Upper lobe of left lung (tissue), 6 donors: Measurements from ENCODE around the gene C4orf33. TPM values are rescaled to one million over a fixed set of nuclear protein-coding genes. Genes with fewer than 3 reads are reported as not detected.

Source experiments
- ATAC-seq, 2 donors: fragments of 200-7000 bp; cut with Tn5 transposase; one replicate each; pipeline ENCODE4 v1.9.1; 2022; ENCODE audit warnings: mild to moderate bottlenecking in 2 of 2, moderate library complexity in 2 of 2; ENCODE audit not compliant: low FRiP score in 2 of 2
- DNase-seq, 2 donors: peaks; one replicate each; pipeline ENCODE4 v3.0.0-alpha.2; 2019 to 2020
- H3K27ac ChIP-seq, 4 donors: fragments of 200-600 bp; sonication (generic); one replicate each; pipeline ENCODE4 v1.5.1; 2016 to 2019
- H3K27me3 ChIP-seq, 4 donors: fragments of 200-600 bp; sonication (generic); one replicate each; pipeline ENCODE4 v1.5.1; 2017 to 2019
- H3K36me3 ChIP-seq, 4 donors: fragments of 200-600 bp; sonication (generic); one replicate each; pipeline ENCODE4 v1.5.1; 2016 to 2019
- H3K4me1 ChIP-seq, 4 donors: fragments of 200-600 bp; sonication (generic); one replicate each; pipeline ENCODE4 v1.5.1; 2018 to 2019
- H3K4me3 ChIP-seq, 4 donors: fragments of 200-600 bp; sonication (generic); one replicate each; pipeline ENCODE4 v1.5.1; 2017 to 2019; ENCODE audit warnings: mild to moderate bottlenecking in 2 of 4, moderate library complexity in 1 of 4
- H3K9me3 ChIP-seq, 4 donors: fragments of 200-600 bp; sonication (generic); one replicate each; pipeline ENCODE4 v1.5.1; 2018 to 2019
- EP300 ChIP-seq, 4 donors: sonication (generic); formaldehyde crosslinking; IDR thresholded peaks; one replicate each; pipeline ENCODE4 v1.5.1; 2017; ENCODE audit warnings: antibody characterized with exemption in 4 of 4, control low read depth in 2 of 4
- POLR2A ChIP-seq, 4 donors: fragments of 450-650 bp; IDR thresholded peaks; one replicate each; pipeline ENCODE4 v1.5.1; 2016 to 2017; ENCODE audit warnings: antibody characterized with exemption in 4 of 4, mild to moderate bottlenecking in 2 of 4
- POLR2AphosphoS5 ChIP-seq, 2 donors: sonication (generic); formaldehyde crosslinking; IDR thresholded peaks; one replicate each; pipeline ENCODE4 v1.5.1; 2017; ENCODE audit warnings: antibody characterized with exemption in 2 of 2
- WGBS, 2 donors: methylation state at CpG; one replicate each; pipeline ENCODE4 v1.1.5; 2017 to 2018; 5-methylcytosine and 5-hydroxymethylcytosine counted together
- total RNA-seq, 6 donors: library from RNA; depleted of rRNA in 4 of 6; stranded (reverse); fragments of >200 nt in 4 of 6; gene quantifications; one replicate each; pipeline versions ENCODE4 v1.1.0 to v1.2.1, GENCODE V29; 2016 to 2021
- TF ChIP-seq, protein P1 (sequence below), 6 experiments: fragments of 450-650 bp in 4 of 6; fragments of 200-600 bp in 2 of 6; sonication (generic) in 2 of 6; IDR thresholded peaks; one replicate each; pipeline ENCODE4 v1.5.1; 2016 to 2019; ENCODE audit warnings: antibody characterized with exemption in 6 of 6
- donor health status: DM: no; HTN: no; CAD: no; lungs with moderate emphysema.
- donor health status: DM: no; HTN: yes; CAD: no; lungs with severe emphysema.

Gene C4orf33
- total RNA-seq, 6 donors from 2014 or later: 5.0 to 16.9 (median 10.9) TPM

DNA sequence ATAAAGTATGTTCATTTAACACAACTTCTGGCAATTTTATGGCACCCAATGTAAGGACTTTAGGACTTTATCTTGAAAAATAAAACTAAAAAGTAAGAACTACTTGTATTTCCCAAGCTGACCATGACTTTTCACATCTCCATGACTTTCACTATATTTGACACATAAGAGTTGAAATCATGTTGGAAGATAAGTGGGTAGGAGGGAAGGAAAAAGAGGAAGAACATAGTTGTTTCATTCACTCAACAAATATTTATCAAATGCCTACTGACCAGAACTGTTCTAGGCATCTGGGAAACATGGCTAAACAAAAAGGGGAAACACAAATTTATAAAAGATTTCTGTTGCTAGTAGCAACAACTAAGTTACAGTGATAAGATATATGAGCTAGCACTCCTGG lies 18.6 kb upstream of the C4orf33 start:
- Histone ChIP-seq H3K27ac (no peak overlapping the region), H3K27me3 (no peaks in the 10 kb centered on the region), H3K36me3 (peaks cover 10 to 28% (median 16%) of the 10 kb centered on the region in 4 donors), H3K4me1 (no peaks in the 10 kb centered on the region), H3K4me3 (no peak overlapping the region), H3K9me3 (peaks cover 0 to 5% (median 2%) of the 10 kb centered on the region in 4 donors)
- DNase-seq: no peak
- TF ChIP-seq EP300 (IDR thresholded peaks at IDR 0.05) (no peak), POLR2AphosphoS5 (IDR thresholded peaks at IDR 0.05) (no peak)
- ATAC-seq: no peak

DNA sequence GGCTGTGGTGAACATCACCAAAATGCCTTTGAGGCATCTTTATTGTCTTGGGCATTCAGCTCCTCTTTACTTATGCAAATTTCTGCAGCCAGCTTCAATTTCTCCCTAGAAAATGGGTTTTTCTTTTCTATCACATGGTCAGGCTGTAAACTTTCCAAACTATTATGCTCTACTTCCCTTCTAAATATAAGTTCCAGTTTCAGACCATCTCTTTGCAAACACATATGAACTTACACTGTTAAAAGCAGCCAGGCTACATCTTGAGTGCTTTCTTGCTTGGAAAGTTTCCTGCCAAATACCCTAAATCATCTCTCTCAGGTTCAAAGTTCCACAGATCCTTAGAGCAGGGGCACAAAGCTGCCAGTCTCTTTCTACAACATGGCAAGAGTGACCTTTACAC lies 15.8 kb upstream of the C4orf33 start:
- Histone ChIP-seq H3K27me3 (no peaks in the 10 kb centered on the region), H3K27ac (no peak overlapping the region), H3K36me3 (peaks cover 10 to 25% (median 15%) of the 10 kb centered on the region in 4 donors), H3K4me3 (no peak overlapping the region), H3K4me1 (no peaks in the 10 kb centered on the region), H3K9me3 (peaks cover 0 to 5% (median 2%) of the 10 kb centered on the region in 4 donors)
- DNase-seq: no peak
- ATAC-seq: no peak
- TF ChIP-seq POLR2A (IDR thresholded peaks at IDR 0.05) (no peak), EP300 (IDR thresholded peaks at IDR 0.05) (no peak), POLR2AphosphoS5 (IDR thresholded peaks at IDR 0.05) (no peak)
- TF ChIP-seq, protein P1, sequence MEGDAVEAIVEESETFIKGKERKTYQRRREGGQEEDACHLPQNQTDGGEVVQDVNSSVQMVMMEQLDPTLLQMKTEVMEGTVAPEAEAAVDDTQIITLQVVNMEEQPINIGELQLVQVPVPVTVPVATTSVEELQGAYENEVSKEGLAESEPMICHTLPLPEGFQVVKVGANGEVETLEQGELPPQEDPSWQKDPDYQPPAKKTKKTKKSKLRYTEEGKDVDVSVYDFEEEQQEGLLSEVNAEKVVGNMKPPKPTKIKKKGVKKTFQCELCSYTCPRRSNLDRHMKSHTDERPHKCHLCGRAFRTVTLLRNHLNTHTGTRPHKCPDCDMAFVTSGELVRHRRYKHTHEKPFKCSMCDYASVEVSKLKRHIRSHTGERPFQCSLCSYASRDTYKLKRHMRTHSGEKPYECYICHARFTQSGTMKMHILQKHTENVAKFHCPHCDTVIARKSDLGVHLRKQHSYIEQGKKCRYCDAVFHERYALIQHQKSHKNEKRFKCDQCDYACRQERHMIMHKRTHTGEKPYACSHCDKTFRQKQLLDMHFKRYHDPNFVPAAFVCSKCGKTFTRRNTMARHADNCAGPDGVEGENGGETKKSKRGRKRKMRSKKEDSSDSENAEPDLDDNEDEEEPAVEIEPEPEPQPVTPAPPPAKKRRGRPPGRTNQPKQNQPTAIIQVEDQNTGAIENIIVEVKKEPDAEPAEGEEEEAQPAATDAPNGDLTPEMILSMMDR (IDR thresholded peaks at IDR 0.05): no peak

DNA sequence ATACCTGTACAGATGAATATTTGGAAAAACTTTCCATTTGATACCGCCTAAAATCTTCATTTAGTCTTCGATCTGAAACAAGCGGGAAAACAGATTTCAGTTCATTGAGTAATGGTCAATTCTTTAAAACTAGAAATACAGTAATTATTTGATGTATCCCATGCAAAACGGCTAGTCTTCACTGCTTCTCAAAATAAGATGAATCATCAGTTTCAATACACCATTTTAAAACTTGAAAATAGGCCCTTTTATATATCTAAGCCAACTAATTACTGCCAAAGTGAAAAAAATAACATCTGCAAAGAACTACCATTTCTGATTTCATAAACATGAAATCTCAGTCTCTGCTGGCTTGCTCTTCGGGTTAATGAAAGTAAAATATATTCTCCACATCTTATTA lies 13.7 kb upstream of the C4orf33 start:
- no peaks in the 10 kb centered on the region for H3K27me3 ChIP-seq
- no peak overlapping the region for H3K4me3 ChIP-seq
- ATAC-seq (no peak), DNase-seq (no peak)
- H3K36me3 ChIP-seq: peaks cover 10 to 25% (median 15%) of the 10 kb centered on the region in 4 donors
- H3K27ac ChIP-seq: no peak overlapping the region
- H3K9me3 ChIP-seq: peaks cover 0 to 5% (median 2%) of the 10 kb centered on the region in 4 donors
- H3K4me1 ChIP-seq: no peaks in the 10 kb centered on the region
- 92 to 93% methylated on average over 5 of the region's 5 CpGs for WGBS, 2 donors
- TF ChIP-seq, protein P1 (IDR thresholded peaks at IDR 0.05): no peak
- TF ChIP-seq EP300 (IDR thresholded peaks at IDR 0.05) (no peak), POLR2A (IDR thresholded peaks at IDR 0.05) (no peak), POLR2AphosphoS5 (IDR thresholded peaks at IDR 0.05) (no peak)

DNA sequence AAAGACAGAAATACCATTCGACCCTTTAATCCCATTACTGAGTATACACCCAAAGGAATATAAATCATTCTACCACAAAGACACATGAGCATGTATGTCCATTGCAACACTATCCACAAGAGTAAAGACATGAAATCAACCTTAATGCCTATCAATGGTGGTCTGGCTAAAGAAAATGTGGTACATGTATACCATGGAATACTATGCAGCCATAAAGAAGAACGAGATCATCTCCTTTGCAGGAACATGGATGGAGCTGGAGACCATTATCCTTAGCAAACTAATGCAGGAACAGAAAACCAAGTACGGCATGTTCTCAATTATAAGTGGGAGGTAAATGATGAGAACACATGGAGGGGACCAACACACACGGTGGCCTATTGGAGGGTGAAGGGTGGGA lies 10.5 kb upstream of the C4orf33 start:
- no peak for TF ChIP-seq POLR2AphosphoS5 (IDR thresholded peaks at IDR 0.05)
- TF ChIP-seq, protein P1 (IDR thresholded peaks at IDR 0.05): no peak
- TF ChIP-seq POLR2A (IDR thresholded peaks at IDR 0.05): no peak
- TF ChIP-seq EP300 (IDR thresholded peaks at IDR 0.05): no peak
- ATAC-seq: no peak
- H3K27ac ChIP-seq: no peak overlapping the region
- H3K4me3 ChIP-seq: no peak overlapping the region
- peaks cover 0 to 4% (median 0%) of the 10 kb centered on the region in 4 donors for H3K4me1 ChIP-seq
- H3K27me3 ChIP-seq: no peaks in the 10 kb centered on the region
- DNase-seq: no peak
- peaks cover 6 to 13% (median 8%) of the 10 kb centered on the region in 4 donors for H3K36me3 ChIP-seq
- WGBS, 2 donors: 94 to 97% methylated on average over 4 of the region's 4 CpGs
- peaks cover 0 to 4% (median under 1%) of the 10 kb centered on the region in 4 donors for H3K9me3 ChIP-seq

DNA sequence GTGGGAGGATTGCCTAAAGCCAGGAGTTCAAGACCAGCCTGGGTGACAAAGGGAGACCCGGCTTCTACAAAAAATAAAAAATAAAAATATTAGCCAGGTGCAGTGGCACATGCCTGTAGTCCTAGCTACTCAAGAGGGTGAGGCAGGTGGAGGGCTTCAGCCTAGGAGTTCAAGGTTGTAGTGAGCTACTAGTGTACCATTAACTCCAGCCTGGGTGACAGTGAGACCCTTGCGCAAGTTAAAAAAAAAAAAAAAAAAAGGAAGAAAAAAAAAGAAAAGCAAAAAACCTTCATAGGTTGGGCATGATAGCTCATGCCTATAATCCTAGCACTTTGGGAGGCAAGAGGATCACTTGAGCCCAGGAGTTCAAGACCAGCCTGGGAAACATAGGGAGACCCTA lies 8.4 kb upstream of the C4orf33 start:
- TF ChIP-seq POLR2A (IDR thresholded peaks at IDR 0.05) (no peak), EP300 (IDR thresholded peaks at IDR 0.05) (no peak), POLR2AphosphoS5 (IDR thresholded peaks at IDR 0.05) (no peak)
- TF ChIP-seq, protein P1 (IDR thresholded peaks at IDR 0.05): no peak
- H3K4me3 ChIP-seq: no peak overlapping the region
- no peaks in the 10 kb centered on the region for H3K36me3 ChIP-seq
- no peaks in the 10 kb centered on the region for H3K9me3 ChIP-seq
- 90 to 98% methylated on average over 2 of the region's 2 CpGs for WGBS, 2 donors
- H3K27me3 ChIP-seq: no peaks in the 10 kb centered on the region
- ATAC-seq (no peak), DNase-seq (no peak)
- H3K4me1 ChIP-seq: peaks cover 9 to 20% (median 12%) of the 10 kb centered on the region in 4 donors
- H3K27ac ChIP-seq: no peak overlapping the region
